Measurements from ENCODE around the gene ASXL3. TPM values are rescaled to one million over a fixed set of nuclear protein-coding genes. Genes with fewer than 3 reads are reported as not detected.

ASXL3 gene
- total RNA-seq, 1 donor from 2014 or later = not detected

DNA sequence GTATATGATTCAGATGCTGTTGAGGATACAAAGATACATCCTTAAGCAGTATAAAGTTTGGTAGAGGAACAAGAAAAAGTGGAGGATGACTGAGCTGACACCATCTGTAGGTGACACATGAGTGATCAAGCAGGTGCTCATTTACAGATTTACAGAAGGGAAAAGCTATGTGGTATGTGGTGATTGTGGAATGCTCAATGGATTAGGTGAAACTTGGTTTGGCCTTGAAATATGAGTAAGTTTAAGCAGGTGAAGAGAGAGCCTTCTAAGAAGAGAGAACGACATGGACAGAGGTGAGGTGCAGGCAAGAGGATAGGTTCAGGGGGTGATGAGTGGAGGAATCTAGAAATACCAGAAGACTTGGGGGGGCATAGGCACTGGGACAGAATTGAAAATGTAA is 5.9 kb downstream of the ASXL3 start:
- DNase-seq = no peak

DNA sequence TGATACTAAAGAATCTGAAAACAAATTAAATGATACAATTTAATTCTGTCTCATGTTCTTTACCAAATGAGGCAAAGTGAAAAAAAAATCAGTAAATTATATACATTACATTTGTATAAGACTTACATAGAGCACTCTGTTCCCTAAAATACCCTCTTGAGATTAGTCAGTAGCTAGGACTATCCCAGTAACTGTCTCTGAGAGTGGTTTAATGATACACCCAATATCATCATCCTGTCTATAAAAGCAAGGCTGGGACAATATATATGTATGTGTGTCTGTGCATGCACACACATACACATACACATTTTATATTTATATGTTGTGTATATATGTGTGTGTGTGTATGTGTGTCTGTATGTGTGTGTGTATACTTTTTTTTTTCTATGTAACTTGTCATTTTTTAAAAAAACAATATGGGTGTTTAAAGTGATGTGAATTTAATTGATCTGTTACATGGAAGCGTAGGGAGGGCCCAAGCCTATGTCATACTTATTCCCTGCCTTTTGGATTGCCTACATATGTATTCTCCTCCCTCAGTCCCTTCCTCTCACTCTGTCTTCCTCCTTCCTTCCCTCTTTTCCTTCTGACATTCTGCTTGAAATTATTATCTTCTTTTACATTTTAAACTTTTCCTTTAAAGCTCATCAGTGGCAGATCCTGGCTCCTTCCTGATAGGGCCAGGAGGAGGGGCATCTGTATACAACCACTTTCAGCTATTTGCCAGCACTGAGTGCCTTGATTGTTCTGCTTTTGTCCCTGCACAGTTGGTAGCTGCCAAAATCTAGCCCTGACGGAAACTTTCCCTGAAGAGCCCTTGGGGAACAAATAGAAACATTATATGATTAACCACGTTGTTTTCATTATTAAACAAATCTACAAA is 6.8 kb downstream of the ASXL3 start:
- DNase-seq = no peak

DNA sequence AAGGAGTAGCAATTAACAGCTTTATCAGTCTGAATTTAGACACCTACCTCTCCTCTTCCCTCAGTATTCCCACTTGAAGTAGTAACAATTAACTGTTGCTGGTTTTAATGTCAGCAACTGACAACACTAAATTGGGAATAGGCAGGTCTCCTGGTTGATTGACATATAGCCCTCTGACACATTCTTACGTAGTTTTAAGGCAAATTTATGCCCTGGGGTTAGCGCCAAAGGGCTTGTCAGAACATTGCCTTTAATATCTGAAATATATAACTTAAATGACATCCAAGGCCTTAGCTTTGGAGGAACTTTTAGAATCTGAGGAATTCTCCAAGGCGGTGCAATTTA is 7.4 kb downstream of the ASXL3 start:
- DNase-seq = no peak

DNA sequence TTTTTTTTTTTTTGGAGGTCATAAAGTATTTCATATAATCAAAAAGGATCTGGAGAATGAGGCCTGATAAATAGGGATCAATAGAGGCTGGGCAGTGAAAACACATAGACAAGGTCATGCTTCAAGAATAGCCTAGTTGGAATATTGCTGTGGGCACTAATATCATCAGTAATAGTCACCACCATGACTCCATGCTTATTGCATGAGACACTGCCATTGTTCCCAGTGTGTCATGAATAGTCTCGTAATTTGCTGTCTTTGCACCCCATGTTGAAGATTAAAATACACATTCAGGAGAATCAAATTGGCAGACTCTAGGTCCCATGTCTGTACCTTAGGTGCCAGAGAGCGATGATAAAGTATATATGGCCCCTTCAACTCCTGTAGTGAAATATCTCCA is 10.3 kb downstream of the ASXL3 start:
- DNase-seq = no peak

DNA sequence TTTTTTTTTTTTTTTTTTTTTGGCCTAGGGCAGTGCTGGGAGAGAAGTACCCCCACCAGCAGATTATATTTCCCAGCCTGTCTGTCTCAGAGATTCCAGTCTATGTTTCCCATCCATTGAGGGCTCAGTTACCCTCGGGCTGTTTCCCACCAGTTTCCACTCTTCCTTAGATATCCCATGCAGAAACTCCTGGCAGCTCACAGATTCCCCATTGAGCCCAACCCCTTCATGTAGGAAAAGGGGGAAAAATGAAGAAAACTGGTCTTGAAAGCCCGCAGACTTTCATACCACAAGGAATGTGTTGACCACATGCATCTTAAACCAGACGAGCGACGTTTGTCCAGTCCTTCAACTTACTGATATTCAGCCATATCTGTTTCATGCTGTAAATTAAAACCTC is 15.2 kb downstream of the ASXL3 start:
- DNase-seq = no peak

DNA sequence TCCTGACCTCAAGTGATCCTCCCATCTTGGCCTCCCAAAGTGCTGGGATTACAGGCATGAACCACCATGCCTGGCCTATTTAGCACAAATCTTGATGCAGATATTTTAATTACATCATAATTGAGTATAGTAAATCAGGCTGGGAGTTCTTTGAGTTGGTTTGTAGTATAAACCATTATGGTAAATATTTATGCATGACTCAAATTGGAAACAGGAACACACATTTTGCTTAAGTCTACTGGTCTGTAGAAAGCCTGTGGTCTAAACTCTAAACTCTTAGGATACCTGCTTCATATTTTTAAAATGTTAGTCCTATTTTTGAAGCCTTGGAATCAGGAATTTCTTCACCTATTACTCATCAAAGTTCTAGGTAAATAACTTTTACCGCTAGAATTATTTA is 16.8 kb downstream of the ASXL3 start:
- no peak for DNase-seq

DNA sequence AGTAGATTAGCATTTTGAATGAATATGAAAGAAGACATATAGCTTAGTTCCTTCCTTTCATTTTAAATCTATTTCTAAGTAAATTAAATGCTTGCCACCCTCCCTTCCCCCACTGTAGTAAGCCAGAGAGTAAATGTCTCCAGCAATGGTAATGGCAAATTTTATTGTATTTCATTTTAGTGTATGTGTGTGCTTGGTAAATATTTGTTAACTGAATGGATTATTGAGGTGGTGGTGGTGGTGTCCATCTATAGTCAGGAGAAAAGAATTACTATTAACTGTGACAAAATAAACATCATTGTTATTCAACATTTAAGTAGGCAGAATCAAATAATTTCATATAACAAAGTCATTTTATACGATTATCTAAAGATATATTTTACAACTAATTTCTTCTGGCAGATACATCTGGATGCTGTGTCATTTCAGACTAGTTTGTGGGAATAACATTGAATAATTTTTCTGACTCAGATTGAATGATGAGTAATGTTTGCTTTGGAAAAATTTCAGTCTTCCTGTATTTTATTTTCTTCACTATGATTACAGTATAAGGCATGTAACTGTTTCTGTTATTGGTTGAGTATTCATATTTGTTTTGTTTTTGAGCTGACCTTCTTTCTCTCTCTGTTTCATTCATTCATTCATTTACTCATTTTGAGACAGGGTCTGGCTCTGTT is 18.3 kb downstream of the ASXL3 start:
- peak; percentile 30 for DNase-seq

DNA sequence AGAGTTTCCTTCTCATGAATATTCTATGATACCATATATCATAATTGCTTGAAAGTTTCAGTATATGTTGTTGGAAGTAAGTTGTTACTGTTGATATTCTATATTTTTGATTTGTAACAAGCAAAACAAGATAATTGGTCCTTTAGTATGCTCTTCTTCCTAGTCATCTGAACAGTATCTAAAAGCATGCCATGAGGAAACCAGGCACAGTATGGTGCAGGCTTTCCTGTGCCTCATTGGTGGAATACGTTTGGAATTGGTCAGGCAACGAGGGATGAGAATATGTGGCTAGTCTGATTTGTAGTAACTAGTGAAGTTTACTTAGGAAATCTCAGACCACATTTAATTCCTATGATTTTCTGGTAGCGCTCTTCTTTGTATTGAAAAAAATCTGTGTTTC is 22.8 kb downstream of the ASXL3 start:
- no peak for DNase-seq

DNA sequence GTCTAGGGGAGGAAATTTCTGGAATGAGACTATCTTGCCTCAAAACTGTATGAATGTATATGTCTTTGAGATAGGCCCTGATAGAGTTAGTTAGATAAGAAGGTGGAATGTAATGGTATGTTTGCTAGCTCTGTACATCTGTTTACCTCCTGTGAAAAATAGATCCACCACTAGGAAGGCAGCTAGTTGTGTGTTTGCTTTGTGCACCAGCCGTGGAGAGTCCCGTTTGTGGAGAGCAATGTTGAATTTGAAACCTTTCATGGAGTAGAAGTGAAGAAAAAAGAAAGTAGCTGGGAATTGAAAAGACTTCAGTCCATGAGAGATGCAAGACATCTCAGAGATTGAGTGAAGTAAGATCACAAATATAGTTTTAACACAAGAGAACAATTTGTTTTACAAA is 25.4 kb downstream of the ASXL3 start:
- DNase-seq = no peak

DNA sequence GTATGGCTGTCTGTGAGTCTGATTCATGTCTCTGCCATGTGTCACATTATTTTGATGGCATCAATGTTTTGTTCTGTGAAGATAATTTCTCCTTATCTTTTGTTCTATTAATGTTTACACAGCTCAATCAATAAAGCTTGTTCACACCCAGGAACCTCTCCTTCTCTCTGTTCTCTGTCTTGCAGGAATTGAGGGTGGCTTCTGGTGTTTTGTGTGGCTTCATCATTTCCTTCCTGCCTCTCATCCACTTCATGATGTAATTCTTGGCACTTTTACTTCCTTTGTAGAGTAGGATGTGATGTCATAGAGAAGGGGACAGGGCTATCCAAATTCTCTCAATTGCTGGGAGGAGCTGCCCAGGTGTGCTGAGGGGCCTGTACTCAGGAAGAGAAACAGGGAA is 27.2 kb downstream of the ASXL3 start:
- no peak for DNase-seq

DNA sequence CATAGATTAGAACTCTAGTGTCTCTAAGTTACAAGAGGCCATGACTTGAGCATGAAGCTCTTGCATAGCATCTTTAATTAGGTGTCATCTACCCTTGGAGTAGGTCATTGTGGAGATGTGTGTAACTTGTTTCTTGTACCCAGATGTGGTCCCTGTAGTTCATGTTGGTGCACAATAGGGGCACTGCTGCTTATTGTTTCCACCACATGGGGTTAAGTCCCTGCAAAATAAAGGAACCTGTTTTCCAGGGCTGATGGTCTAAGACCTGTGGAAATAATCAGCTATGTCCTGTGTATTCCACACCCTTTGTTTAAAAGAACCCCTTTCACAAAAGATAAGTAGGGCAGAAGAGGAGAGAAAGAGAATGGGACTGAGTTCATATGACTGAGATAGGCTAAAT is 28.6 kb downstream of the ASXL3 start:
- DNase-seq = no peak

DNA sequence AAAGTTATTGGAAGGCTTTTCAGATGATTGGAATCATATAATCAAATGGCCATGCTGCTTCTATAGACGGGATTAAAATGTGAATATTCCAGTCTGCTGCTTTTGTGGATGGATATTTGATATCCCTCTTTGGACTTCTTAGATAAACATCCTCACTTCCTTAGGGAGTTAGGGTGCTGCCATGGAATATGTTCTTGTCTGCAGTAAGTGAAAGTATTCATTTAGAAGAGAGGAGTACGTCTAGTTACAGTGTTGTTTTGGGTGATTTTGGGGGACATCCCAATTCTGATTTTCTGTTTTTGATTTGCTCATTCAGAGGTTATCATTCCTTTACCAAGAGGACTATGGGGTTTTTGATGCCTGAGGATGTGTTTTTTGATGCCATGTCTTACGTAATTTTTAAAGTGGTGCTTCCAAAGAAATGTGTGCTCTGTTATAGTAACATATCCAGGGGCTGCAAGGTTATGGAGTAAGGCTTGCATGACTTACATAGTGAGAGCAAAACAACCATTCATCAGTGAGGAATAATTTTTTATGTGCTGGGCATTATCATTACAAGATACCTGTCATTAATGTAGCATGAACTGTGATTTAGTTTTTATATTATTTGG is 33.6 kb downstream of the ASXL3 start:
- DNase-seq = no peak

DNA sequence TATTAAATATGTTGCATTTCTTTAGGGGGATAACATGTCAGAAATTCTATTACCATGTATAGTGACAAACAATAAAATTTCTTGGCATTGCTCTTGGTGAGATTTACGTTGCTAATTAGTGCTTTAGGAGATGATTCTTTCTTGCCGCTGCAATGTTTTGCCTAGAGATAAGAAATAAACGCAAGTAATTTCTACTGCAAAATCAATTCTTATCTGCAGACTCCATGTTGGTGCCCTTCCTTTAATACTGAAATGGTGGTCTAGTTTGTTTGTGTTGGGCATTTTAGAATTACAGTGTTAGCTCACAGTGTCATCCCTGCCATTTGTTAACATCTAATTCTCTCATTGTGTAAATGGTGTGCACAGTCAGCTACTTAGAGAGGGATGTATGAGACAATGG is 34.6 kb downstream of the ASXL3 start:
- DNase-seq = no peak

DNA sequence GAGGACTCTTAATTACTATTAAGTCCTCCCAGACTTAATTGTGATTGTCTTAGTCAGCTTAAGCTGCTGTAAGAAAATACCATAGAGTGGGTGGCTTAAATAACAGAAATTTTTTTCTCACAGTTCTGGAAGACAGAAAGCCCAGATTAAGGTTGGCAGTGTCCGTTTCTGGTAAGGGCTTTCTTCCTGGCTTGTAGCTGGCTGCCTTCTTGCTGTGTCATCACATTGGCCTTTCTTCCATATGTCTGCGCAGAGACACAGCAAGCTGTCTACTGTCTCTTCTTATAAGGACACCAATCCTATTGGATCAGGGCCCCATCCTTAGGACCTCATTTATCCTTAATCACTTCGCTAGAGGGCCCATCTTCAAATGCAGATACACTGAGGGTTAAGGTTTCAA is 38.5 kb downstream of the ASXL3 start:
- DNase-seq = no peak

DNA sequence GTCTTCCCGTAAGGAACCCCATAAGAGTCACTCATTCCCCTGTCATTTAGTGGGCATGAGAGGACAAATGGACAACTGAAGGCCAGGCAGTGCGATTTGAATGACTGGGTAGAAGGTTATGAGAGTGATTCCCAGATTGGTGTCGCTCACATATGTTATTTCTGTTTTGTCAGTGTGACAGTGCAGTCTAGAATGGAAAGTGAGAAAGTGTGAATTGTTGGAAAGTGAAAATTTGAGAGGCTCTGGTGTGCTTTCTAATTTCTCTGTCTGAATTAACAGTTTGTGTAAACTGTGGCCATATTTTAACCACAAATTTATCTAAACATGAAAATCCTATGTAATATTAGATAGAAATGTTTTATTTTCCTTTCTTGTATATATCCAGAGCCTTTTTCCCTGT is 49.1 kb downstream of the ASXL3 start:
- DNase-seq = no peak

DNA sequence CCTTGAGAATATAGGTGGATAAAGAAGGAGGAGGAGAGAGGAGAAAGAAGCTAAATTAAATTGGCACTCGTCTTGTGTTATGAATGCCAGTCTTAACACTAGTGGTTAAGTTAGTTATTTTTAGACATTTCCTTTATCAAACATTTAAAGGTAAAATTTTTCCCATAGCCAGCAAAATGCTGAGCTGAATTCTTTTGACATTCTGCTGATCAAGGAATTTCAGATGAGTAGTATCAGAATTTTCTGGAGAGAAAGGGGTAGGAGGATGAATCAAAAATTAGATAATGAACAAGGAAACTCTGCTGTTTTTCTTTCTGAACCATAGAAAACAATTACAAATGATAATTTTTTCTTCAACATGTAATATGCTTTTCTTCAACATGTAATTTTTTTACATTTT is 52.5 kb downstream of the ASXL3 start:
- DNase-seq = no peak

DNA sequence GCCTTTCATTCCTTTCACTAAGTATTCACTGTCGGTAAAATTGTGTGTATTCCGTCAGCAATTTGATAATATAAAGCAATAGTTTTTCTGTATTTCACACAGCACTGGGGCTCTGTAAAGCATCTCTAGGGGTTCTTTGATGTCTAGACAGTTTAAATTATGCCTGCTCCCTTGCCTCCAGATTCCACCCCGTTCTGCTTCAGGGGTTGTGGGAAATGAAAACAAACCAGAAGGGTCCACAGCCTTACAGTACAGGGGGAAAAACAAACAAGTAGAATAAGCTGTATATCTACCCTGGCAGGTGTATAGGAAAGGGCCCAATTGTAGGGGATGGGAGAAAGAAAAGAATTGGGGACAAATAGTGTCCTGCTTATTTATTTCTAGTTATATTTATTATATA is 63.1 kb downstream of the ASXL3 start:
- DNase-seq = no peak

DNA sequence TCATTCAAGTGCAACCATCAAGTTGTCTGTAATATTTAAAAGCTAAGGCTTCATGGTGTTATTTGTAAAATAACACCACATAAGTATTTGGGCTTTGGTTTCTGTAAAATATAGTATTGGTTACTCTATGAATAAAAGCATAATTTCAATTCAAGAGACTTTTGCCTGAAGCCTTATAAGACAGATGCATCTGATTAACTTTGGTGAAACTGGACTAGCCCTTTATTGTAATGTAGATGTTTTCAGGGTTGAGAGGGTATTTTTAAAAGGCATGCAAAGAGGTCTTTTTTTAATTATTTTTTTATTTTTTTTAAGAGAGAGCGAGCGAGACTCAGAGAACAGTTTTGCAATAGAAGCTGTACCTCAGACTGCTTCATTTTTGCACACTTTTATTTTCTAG is 66.5 kb downstream of the ASXL3 start:
- DNase-seq = no peak

DNA sequence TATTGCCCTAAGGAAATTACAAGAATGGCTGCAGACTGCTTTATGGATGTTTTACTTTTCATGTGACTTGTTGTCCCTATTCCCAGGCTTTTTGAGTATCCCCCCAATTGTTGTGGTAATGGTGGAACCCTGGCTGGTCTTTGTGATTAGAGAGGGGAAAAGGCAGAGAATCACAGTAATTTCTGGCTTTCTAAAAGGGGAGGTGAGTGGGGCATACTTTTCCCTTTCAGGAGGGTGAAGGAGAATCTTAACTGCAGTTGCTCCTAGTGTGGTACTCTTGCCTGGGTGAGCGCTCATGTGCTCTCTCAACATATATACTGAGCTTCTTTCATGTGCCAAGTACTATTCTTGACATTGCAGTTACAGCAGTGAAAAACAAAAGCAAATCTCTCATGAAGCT is 69.3 kb downstream of the ASXL3 start:
- no peak for DNase-seq

DNA sequence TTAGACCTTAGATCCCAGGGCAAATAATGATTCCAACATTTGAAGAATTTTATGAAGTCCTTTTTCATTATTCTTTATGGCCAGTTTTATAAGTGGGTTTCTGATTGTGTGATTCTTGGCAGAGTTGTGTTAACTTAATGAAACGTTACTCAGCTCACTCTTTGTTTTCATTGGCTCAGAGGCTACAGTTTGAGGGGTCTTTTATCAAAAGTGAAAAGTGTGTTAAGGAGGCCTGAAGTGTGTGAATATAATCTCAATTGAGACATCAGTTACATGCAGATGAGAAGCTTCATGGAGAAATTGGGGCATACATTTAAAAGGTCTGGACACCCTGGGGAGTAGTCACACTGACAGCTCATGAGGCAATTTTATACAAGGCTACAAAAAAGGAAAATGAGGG is 74.6 kb downstream of the ASXL3 start:
- no peak for DNase-seq

DNA sequence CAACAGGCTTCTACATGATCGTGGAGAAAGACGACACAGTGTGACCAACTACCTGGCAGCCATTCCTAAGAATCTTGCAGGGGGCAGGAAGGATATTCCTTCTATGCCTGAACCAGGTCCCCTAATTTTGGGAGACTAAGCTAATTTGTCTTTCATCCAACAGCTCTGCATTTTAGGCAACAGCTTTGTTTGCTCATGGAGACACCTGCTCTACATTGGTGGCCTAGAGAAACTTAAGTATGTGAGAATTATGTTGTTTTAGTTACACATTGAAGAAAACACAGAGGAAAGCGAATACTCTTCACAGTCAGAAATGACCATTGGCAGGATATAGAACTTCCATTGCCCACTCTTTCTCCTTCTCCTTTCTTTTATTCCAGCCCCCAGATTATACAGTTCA is 75.2 kb downstream of the ASXL3 start:
- DNase-seq = no peak

DNA sequence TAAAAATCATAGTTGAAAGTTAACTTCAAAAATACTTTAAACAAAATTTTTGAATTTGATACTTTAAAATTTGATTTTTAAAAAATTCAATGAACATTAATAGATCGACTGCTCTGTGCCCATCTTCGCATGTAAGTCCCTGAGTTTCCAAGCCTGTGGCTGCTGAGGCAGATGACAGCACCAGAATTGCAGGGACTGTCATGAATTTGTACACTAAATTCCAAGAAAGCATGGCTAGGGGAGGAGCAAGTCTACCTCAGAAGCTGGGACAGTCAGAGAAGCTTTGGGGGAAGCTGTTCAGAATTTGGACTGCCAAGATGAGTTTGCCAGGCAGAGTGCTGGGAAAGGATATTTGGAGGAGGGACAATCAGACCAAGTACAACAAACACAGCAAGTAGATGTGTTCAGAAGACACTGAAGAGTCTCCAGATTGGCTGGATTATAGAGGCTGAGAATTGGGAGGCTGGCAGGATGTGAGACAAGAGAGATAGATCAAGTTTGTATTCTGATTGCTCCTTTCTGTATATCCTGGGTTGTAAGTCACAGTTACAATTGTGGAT is 79.0 kb downstream of the ASXL3 start:
- no peak for DNase-seq

DNA sequence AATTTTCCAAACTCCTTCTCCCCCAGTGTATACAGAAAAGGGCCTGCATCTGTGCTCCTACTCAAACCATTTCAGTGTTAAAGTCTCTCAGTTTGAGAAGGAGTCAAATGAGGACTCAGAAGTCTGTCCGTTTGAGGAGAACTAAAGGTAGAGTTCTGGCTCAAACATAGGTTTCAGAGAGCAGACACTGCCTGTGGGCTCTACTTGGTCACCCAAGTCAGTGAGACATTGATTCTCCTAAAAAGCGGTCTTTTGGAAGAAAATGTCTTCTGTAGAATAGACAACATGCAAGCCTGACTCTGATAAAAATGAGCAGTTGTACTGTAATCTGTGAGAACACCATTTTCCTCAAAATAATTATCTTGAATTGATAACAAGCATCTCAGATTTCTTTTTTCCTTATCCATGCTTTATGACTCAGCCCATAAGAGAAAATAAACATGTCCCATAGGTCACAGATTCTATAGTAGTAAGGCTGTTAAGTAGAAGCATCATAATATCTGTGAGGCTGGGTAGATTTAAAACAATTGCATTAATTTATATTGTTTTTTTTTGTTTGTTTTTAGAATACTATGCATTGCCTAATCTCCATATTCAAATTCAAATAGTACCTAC is 82.8 kb downstream of the ASXL3 start:
- DNase-seq = no peak

Measured in dermis blood vessel endothelial cell (primary cell).